DND-41 (cell line): Measurements from ENCODE around the gene CTDP1.

Experiments
- ATAC-seq: fragments of 200-7000 bp; cut with Tn5 transposase; 3 replicates; pipeline ENCODE4 v1.9.1; 2021; ENCODE audit warnings: low read depth; ENCODE audit not compliant: insufficient read depth
- DNase-seq: peaks from one replicate; pipeline ENCODE4 v3.0.0-alpha.2; 2020
- H2AFZ ChIP-seq: 2 replicates; pipeline ENCODE4 v1.6.0; 2012; ENCODE audit warnings: low read depth, low read length
- H3K27ac ChIP-seq: 2 replicates; pipeline ENCODE4 v1.5.1; 2012; ENCODE audit warnings: low read length, inconsistent platforms
- H3K27me3 ChIP-seq: fragments of 200-600 bp; sonication (generic); 2 replicates; pipeline ENCODE4 v1.6.0; 2012; ENCODE audit warnings: low read length, mild to moderate bottlenecking, inconsistent platforms; ENCODE audit not compliant: insufficient read depth, poor library complexity
- H3K36me3 ChIP-seq: 2 replicates; pipeline ENCODE4 v1.5.1; 2012; ENCODE audit warnings: low read length, inconsistent platforms; ENCODE audit not compliant: insufficient read depth
- H3K4me1 ChIP-seq: 2 replicates; pipeline ENCODE4 v1.5.1; 2012; ENCODE audit warnings: mild to moderate bottlenecking, low read length; ENCODE audit not compliant: insufficient read depth
- H3K4me2 ChIP-seq: 2 replicates; pipeline ENCODE4 v1.6.0; 2012; ENCODE audit warnings: mild to moderate bottlenecking, moderate library complexity, low read length, inconsistent platforms; ENCODE audit not compliant: insufficient read depth
- H3K4me3 ChIP-seq, 2 experiments: fragments of 200-600 bp in 1 of 2; shearing (Covaris generic) in 1 of 2; 2 replicates each; pipeline ENCODE4 v1.5.1; 2012 to 2016; ENCODE audit warnings: inconsistent platforms in 2 of 2, low read length in 2 of 2, mild to moderate bottlenecking in 2 of 2, low read depth in 1 of 2, moderate library complexity in 1 of 2
- H3K79me2 ChIP-seq: 2 replicates; pipeline ENCODE4 v1.6.0; 2012; ENCODE audit warnings: low read length, inconsistent platforms; ENCODE audit not compliant: insufficient read depth
- H3K9ac ChIP-seq: 2 replicates; pipeline ENCODE4 v1.6.0; 2012; ENCODE audit warnings: low read depth, mild to moderate bottlenecking, inconsistent platforms, low read length, moderate library complexity
- H3K9me3 ChIP-seq: 2 replicates; pipeline ENCODE4 v1.5.1; 2012; ENCODE audit warnings: low read length, moderate library complexity, mild to moderate bottlenecking, inconsistent platforms; ENCODE audit not compliant: insufficient read depth, severe bottlenecking
- H4K20me1 ChIP-seq: 2 replicates; pipeline ENCODE4 v1.6.0; 2012; ENCODE audit warnings: low read length; ENCODE audit not compliant: insufficient read depth
- CTCF ChIP-seq: IDR thresholded peaks from 2 replicates; pipeline ENCODE4 v1.5.1; 2012; ENCODE audit warnings: borderline replicate concordance, low read length, moderate library complexity, mild to moderate bottlenecking; ENCODE audit not compliant: poor library complexity, severe bottlenecking; ENCODE audit errors: extremely low read depth
- EZH2 ChIP-seq: IDR thresholded peaks from 3 replicates; pipeline ENCODE4 v1.6.1; 2012; ENCODE audit warnings: borderline replicate concordance, low read depth, mild to moderate bottlenecking, moderate library complexity, low read length, inconsistent platforms; ENCODE audit not compliant: severe bottlenecking

CTDP1 gene

DNA sequence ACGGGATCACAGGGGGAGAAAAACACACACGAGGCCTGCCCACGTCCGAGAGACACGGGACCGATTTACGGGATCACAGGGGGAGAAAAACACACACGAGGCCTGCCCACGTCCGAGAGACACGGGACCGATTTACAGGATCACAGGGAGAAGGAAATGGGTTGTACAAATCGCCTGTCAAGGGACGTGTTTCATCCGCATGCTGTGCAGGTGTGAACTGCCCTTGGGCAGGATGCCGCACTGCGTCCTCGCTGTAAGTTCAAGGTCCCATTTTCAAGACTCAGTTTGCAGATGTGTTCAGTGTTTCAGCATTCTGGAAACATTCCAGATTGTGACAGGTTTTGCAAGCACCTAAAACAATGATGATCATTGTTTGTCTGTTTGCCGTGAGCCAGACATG, 115.8 kb downstream of the CTDP1 start:
- no peaks in the 10 kb centered on the region for H3K79me2 ChIP-seq
- H3K27me3 ChIP-seq, result no peaks in the 10 kb centered on the region
- H3K4me2 ChIP-seq, result no peak overlapping the region
- no peaks in the 10 kb centered on the region for H3K9me3 ChIP-seq
- no peak for TF ChIP-seq CTCF
- TF ChIP-seq EZH2, result no peak
- no peak overlapping the region for H2AFZ ChIP-seq
- H3K27ac ChIP-seq, result no peak overlapping the region
- H3K4me1 ChIP-seq, result peaks cover 16% of the 10 kb centered on the region
- H3K9ac ChIP-seq, result no peak overlapping the region
- no peaks in the 10 kb centered on the region for H4K20me1 ChIP-seq
- H3K4me3 ChIP-seq, result no peak overlapping the region
- ATAC-seq, result no peak
- no peaks in the 10 kb centered on the region for H3K36me3 ChIP-seq
- no peak for DNase-seq

- H3K4me2 ChIP-seq, result no peak overlapping the region
Observed at GRCh38 chr18:79796016-79796415, 116.4 kb downstream of the CTDP1 start.

GRCh38 chr18:79796531-79797405, 117.2 kb downstream of the CTDP1 start:
- ATAC-seq, result no peak
- Histone ChIP-seq H3K9me3 (no peaks in the 10 kb centered on the region), H3K27ac (no peak overlapping the region), H3K27me3 (no peaks in the 10 kb centered on the region), H4K20me1 (no peaks in the 10 kb centered on the region), H2AFZ (no peak overlapping the region), H3K9ac (no peak overlapping the region), H3K79me2 (no peaks in the 10 kb centered on the region), H3K4me1 (peaks cover 16% of the 10 kb centered on the region), H3K36me3 (no peaks in the 10 kb centered on the region), H3K4me3 (no peak overlapping the region), H3K4me2 (no peak overlapping the region)
- DNase-seq, result no peak
- TF ChIP-seq EZH2, result no peak
- no peak for TF ChIP-seq CTCF

More at GRCh38 chr18:79796016-79796415, 116.4 kb downstream of the CTDP1 start:
- Histone ChIP-seq H3K9me3 (no peaks in the 10 kb centered on the region), H3K9ac (no peak overlapping the region), H2AFZ (no peak overlapping the region), H3K79me2 (no peaks in the 10 kb centered on the region), H3K4me1 (peaks cover 16% of the 10 kb centered on the region), H3K4me3 (no peak overlapping the region), H3K36me3 (no peaks in the 10 kb centered on the region), H4K20me1 (no peaks in the 10 kb centered on the region), H3K27ac (no peak overlapping the region), H3K27me3 (no peaks in the 10 kb centered on the region)
- ATAC-seq (no peak), DNase-seq (no peak)
- no peak for TF ChIP-seq CTCF
- no peak for TF ChIP-seq EZH2
